ENCODE data around the gene CRYBB3. TPM values are rescaled to one million over a fixed set of nuclear protein-coding genes. Genes with fewer than 3 reads are reported as not detected.

CRYBB3 gene
- total RNA-seq, 1 experiment from 2014 or later = 0.67 TPM

GRCh38 chr22:25196326-25196725, 3.3 kb upstream of the CRYBB3 start:
- intact Hi-C loops (cut with micrococcal nuclease; ENCODE audit: unreplicated experiment) (no loop called here), in situ Hi-C loops (cut with HindIII; ENCODE audit: low pct_unique_long_range_greater_than_20kb, low sequenced_read_pairs) (no loop called here)
- Histone ChIP-seq H3K27me3 (ENCODE audit: control insufficient read depth, insufficient read depth, low read length) (no peaks in the 10 kb centered on the region), H3K9me3 (ENCODE audit: control insufficient read depth, insufficient read depth, low read depth, low read length) (no peaks in the 10 kb centered on the region), H3K36me3 (ENCODE audit: control insufficient read depth, insufficient read depth, low read length) (no peaks in the 10 kb centered on the region; the same call in 1 of the 2 replicates), H3K4me1 (ENCODE audit: control insufficient read depth, insufficient read depth, low read length) (no peaks in the 10 kb centered on the region), H3K27ac (ENCODE audit: low read length) (no peak overlapping the region), H3K4me3 (ENCODE audit: low read depth in 2 of 2, low read length in 2 of 2) (no peak overlapping the region)
- ChIA-PET CTCF (no interaction called here), POLR2A (no interaction called here)
- BruUV-seq (replicated peaks) = no TSS peak
- DNase-seq (ENCODE audit: low read depth, low spot score) (no peak), ATAC-seq (no peak)
- TF ChIP-seq SIN3A (IDR thresholded peaks at IDR 0.05; ENCODE audit: borderline replicate concordance, insufficient read depth, low read depth, low read length) = no peak
- no peak for TF ChIP-seq TCF7L2 (IDR thresholded peaks at IDR 0.05; ENCODE audit: low read depth, low read length)
- TF ChIP-seq REST (IDR thresholded peaks at IDR 0.05; ENCODE audit: insufficient read depth in 1 of 2, low read depth in 2 of 2, low read length in 1 of 2) = no peak
- no peak for TF ChIP-seq POLR2AphosphoS5 (IDR thresholded peaks at IDR 0.05; ENCODE audit: low read depth, low read length)
- no peak for TF ChIP-seq CTCF (IDR thresholded peaks at IDR 0.05)

GRCh38 chr22:25197340-25197739, 2.3 kb upstream of the CRYBB3 start:
- Histone ChIP-seq H3K4me3 (ENCODE audit: low read depth in 2 of 2, low read length in 2 of 2) (no peak overlapping the region), H3K4me1 (ENCODE audit: control insufficient read depth, insufficient read depth, low read length) (no peaks in the 10 kb centered on the region), H3K36me3 (ENCODE audit: control insufficient read depth, insufficient read depth, low read length) (no peaks in the 10 kb centered on the region), H3K9me3 (ENCODE audit: control insufficient read depth, insufficient read depth, low read depth, low read length) (no peaks in the 10 kb centered on the region), H3K27me3 (ENCODE audit: control insufficient read depth, insufficient read depth, low read length) (no peaks in the 10 kb centered on the region), H3K27ac (ENCODE audit: low read length) (no peak overlapping the region)
- DNase-seq (ENCODE audit: low read depth, low spot score) (no peak), ATAC-seq (no peak)
- POLR2A ChIA-PET = no interaction called here
- no TSS peak for BruUV-seq (replicated peaks)
- in situ Hi-C loops (cut with HindIII; ENCODE audit: low pct_unique_long_range_greater_than_20kb, low sequenced_read_pairs) = no loop called here
- TF ChIP-seq TCF7L2 (IDR thresholded peaks at IDR 0.05; ENCODE audit: low read depth, low read length) (no peak), POLR2AphosphoS5 (IDR thresholded peaks at IDR 0.05; ENCODE audit: low read depth, low read length) (no peak), SIN3A (IDR thresholded peaks at IDR 0.05; ENCODE audit: borderline replicate concordance, insufficient read depth, low read depth, low read length) (no peak), CTCF (IDR thresholded peaks at IDR 0.05) (no peak), REST (IDR thresholded peaks at IDR 0.05; ENCODE audit: insufficient read depth in 1 of 2, low read depth in 2 of 2, low read length in 1 of 2) (no peak)
- intact Hi-C loops (cut with micrococcal nuclease; ENCODE audit: unreplicated experiment) = no loop called here
- CTCF ChIA-PET = no interaction called here

All from Panc1 (cell line).